Activated effector memory CD4-positive, alpha-beta T cell treated with anti-CD3 and anti-CD28 coated beads, Interleukin-2, amount 50 U/mL, for 16 hours (primary cell): ENCODE data around the gene RHOG.
"Not testable (repeated sequence)": the region's sequence is repeated elsewhere in the genome, so short reads cannot be mapped to it uniquely, and the experiment has no call there.

ENCODE experiments used
- DNase-seq: peaks from one replicate; pipeline ENCODE4 v3.0.0-alpha.2; 2020

The RHOG gene

DNA sequence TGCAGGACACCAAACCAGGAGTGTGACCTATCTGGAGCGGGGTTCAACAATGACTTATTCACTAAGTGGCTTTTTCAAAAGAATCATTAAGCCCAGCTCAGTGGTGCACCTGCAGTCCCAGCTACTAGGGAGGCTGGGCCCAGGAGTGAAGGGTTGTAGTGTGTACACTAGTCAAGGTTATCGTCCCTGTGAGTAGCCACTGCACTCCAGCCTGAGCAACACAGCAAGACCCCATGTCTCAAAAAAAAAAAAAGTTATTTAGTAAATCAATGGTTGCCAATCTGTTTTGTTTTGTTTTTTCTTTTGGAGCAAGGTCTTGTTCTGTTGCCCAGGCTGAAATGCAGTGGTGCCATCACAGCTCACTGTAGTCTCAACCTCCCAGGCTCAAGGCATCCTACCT lies 7.9 kb downstream of the RHOG start:
- DNase-seq = no peak

DNA sequence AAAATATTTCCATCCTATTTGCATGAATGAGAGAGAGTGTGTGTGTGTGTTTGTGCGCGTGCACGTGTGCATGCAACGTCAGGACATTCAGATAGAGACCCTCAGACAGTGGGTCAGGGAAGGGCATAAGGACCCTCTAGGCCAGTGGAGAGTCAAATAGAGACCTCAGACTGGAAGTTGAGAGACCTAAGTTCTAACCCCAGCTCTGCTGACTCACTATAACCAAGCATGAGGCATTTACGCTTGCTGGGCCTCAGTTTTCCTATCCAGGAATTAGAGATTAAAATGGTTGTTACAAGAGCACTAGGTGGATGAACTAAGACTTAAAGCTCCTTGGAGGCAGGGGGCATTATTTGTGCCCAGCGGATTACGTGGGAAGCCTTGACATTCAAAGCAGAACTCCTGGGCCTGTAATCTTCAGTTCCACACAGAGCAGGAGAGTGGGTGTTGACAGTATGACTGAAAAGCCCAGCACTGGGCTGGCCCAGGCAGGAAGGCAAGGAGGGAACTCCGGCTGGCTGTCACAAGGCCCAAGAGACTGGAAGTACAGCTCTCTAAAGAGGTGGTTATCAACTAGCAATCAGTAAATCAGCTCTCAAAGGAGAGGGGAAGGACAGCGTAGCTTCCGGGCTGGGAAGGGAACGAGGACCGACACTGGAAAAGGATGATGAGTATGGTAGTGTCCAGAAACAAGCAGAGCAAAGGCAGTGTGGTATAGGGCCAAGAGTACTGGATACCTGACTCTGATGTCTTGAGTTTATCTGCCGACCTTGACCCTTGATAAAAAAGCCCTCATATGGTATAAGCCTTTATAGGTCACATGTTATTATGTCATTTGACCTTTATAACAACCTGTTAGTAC lies 9.2 kb downstream of the RHOG start:
- DNase-seq = no peak

DNA sequence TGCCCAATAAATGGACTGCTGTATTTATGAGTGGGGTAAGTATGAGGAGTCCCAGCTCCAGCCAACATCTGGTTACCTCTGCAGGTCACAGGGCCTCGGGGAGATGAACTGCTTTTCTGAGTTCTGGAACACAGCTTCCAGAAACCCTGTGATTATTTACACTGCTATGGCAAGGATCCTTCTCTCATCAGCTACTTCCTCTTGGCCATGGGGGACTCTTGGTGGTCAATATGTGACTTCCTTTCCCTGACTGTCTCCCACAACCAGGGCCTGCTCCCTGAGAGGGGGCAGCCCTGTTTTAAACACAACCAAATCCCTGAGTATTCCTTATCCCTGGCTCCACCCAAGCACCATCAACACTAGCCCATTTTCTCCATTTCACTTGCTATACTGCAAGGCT lies 10.0 kb downstream of the RHOG start:
- DNase-seq = no peak

DNA sequence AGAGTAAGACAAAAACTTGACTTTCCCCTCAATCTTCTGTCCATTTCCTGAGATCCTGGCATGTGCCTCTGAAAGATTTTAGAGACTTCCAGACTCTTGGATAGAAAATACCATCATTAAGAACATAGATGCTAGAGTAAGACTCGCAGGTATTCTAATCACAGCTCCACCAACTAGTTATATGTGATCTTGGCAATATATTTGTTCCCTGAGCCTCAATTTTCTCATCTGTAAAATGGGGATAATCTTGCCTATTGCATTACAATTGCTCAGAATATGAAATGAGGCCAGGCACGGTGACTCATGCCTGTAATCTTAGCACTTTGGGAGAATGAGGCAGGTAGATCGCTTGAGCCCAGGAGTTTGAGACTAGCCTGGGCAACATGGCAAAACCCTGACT lies 10.7 kb downstream of the RHOG start:
- DNase-seq = no peak

DNA sequence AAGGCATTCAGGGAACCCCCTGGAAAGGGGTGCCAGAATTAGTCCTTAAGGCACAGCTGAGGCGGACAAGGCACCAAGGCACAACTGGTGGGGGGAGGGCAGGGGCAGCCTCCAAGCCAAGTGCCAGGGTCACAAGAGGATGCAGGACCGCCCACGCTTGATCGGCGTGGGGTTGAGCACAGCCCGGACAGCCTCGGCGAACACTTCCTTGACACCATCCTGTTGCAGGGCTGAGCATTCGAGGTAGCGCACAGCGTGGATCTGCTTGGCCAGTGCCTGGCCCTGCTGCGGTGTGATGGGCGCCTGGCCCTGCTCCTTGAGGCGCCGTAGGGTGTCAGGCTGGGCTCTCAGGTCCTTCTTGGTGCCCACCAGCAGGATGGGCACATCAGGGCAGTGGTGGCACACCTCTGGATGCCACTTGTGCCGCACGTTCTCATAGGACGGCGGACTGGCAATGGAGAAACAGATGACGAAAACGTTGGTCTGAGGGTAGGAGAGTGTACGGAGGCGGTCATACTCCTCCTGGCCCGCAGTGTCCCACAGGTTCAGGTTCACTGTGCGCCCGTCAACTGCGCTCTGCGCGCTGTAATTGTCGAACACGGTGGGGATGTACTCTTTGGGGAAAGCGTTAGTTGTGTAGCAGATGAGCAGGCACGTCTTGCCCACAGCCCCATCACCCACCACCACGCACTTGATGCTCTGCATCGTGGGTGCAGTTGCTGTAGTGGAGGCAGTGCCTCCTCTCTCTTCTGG lies 13.1 kb downstream of the RHOG start:
- no peak for DNase-seq

DNA sequence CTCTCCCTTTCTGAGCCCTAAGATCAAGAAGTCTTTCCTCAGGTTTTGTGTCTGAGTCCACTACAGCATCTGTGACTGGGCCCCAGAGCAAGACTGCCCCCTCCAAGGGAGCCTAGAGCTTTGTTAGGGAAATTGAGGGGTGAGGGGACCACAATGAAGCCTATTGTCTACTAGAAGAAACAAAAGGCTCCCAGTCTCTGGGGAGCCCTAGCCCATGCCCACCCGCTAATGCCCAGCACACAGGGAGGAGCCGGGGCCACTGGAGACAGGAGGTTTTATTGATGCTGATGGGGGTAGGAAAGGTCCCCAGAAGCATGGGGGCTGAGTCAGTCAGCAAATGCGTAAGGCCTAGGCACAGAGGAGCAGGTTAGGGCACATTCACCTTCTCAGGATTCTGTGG lies 14.0 kb downstream of the RHOG start:
- DNase-seq = no peak

DNA sequence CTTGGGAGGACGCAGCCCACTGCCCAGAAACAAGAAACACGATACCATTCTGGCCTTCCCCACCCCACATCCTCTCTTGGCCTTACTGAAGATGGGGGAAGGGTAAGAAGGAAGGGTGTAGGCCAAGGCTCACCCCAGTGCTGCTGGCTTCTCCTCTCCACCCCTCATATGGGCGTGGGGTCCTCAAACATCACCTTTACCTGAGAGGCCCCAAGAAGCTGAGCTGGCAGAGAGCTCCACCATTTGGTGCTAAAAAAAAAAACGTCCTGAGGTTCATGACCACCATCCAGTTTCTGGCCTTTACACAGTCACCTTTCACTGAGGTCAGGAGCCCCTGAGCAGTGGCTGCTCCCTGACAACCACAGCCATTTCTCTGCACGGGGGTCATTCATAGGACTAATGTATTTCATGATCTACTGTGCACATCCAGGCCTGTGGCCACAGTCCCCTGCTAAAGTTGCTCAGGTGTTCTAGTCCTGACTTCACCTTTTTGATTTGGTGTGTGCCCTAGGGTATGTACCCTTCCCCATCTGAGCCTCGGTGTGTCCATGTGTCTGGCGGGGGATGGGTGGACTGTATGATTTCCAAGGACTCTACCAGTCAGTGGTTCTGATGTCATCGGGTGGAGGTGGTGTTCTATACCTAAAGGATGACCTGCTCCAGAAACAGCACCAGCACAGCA lies 15.1 kb downstream of the RHOG start:
- DNase-seq = no peak

DNA sequence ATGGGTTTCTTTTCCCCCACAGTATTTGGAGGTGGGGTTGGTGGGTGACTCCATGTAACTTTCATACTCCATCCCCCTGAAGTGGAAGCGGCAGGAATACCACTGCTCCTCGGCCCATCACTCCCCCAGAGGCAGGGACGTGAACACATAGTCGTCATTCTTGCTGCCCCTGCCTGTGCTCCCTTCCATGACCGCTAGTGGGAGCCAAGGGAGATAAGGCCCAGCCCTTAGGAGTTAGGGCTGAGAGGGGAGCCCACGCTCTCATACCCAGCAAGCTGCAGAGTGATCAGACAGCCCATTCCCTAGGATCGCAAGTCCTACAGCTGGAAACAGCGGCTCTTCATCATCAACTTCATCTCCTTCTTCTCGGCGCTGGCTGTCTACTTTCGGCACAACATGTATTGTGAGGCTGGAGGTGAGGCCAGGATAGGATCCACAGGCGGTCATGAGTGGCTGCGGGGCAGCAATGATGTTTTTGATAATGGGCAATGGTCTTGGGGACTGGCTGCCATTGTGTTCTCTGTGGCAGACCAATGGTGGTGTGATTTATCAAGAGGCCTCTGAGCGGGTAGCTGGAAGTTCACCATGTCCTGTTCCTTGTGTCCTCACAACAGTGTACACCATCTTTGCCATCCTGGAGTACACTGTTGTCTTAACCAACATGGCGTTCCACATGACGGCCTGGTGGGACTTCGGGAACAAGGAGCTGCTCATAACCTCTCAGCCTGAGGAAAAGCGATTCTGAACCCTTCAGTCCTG lies 15.9 kb downstream of the RHOG start:
- DNase-seq = peak; percentile 92

DNA sequence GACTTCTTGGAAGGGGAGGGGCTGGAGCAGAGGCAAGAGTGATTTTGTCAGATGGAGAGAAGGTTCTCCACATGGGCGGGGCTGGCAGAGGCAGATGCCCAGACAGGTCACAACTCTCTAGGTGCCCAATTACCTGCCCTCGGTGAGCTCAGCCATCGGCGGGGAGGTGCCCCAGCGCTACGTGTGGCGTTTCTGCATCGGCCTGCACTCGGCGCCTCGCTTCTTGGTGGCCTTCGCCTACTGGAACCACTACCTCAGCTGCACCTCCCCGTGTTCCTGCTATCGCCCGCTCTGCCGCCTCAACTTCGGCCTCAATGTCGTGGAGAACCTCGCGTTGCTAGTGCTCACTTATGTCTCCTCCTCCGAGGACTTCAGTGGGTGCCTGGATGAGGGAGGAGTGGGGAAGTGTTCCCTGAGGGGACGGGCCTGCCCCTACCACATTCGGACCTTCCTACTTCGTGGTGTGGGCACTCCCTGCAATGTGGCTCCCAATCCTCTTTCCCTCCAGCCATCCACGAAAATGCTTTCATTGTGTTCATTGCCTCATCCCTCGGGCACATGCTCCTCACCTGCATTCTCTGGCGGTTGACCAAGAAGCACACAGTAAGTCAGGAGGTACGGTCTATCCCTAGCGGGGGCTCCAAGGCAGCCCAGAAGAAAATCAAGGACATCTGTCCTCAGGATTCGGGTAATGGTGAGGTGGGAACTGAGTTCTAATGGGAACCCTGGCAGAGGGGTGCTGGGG lies 16.8 kb downstream of the RHOG start:
- DNase-seq = no peak

DNA sequence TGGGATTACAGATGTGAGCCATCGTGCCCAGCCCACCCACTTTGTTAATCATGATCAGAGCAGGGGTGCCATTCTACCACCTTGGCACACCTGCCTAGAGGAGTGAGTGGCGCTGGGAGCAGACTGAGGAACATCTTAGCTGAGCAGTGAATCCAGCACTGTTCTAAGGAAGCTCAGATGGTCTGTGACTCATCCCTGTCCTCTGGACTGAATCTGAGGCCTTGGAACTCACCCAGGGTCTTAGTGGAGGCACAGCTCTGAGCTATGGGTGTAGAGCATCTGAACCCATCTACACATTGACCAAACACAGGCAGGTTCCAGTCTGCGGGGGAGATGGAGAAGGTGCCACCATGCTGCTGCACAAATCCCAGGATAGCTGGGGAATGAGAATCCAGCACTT lies 17.5 kb downstream of the RHOG start:
- DNase-seq = no peak

DNA sequence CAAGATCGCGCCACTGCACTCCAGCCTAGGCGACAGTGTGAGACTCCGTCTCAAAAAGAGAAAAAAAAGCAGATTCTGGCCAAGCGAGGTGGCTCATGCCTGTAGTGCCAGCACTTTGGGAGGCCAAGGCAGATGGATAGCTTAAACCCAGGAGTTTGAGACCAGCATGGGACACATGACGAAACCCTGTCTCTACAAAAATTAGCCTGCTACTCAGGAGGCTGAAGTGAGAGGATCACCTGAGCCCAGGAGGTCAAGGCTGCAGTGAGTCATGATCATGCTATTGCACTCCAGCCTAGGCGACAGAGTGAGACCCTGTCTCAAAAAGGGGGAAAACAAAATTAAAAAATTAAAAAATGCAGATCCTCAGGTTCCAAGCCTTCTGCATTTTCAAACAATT lies 18.4 kb downstream of the RHOG start:
- DNase-seq = no peak

DNA sequence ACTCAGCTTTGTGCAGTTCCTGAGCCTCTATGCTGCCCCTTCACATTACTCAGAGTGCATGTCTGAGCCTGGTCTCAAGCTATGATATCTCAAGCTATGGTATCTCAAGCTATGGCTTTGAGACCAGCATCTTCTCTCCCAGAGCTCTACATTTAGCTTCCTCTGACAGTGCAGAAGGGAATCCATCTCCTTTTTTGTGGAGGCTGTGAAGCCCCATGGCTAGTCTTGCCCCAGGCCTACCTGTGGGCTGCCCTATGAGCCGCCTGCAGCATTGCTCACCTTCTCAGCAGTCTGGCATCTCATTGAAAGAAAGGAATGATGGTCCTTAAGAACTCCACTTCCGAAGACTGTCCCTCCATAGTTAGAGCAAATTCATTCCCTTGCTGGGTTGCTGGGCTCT lies 19.8 kb downstream of the RHOG start:
- no peak for DNase-seq

DNA sequence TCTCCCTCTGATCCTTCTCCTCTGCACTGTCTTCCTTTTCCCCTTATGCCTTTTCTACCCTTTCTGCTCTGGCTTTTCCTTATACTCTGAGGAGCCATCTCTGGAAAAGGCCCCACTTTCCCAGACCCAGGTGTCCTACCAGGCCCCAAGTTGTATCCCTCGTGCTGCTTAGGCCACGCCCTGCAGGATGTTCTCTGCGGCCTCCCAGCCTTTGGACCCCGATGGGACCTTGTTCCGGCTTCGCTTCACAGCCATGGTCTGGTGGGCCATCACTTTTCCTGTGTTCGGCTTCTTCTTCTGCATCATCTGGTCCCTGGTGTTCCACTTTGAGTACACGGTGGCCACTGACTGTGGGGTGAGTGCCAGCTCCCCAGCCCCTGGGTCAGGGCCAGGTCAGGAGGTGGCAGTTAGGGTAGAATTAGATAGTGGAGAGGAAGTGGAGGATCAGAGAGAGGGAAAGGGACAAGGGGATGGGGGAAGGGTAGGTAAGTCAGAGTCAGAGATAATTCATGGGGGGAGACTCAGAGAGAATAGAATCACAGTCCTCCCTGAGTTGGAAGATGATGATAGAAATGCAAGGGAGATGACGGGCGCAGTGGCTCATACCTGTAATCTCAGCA lies 23.5 kb downstream of the RHOG start:
- no peak for DNase-seq

DNA sequence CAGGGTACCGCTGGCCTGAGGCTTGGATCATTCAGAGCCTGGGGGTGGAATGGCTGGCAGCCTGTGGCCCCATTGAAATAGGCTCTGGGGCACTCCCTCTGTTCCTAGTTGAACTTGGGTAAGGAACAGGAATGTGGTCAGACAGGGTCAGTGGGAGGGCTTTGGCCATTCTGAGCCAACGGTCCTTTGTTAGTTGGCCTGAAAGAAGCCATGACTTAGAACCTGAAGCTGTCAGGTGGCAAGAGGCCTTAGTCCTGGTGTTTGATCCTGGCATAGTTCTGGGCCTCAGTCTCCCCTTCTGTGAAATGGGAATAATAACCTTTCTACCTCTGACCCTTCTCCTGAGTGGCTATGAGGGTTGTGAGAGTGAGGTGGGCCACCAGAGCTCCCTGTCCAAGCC lies 24.1 kb downstream of the RHOG start:
- DNase-seq = no peak

DNA sequence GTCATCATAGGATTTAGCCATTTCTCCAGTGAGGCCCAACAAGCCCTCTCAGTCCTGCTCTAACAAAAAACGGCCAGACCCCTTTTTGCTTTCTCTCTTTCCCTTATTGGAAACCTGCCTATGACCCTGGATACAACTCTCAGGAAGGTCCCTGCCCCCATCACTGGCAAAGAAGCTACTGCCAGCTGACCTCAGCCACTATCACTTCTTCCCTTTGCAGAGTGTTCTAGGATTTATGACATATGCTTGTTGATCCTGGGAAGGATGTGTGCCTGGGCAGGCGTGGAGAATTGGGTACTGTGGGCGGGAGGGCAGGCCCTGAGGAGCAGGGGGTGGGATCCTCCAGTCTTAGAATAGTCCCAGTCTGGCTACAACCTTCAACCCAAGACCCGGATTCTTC lies 24.9 kb downstream of the RHOG start:
- no peak for DNase-seq

DNA sequence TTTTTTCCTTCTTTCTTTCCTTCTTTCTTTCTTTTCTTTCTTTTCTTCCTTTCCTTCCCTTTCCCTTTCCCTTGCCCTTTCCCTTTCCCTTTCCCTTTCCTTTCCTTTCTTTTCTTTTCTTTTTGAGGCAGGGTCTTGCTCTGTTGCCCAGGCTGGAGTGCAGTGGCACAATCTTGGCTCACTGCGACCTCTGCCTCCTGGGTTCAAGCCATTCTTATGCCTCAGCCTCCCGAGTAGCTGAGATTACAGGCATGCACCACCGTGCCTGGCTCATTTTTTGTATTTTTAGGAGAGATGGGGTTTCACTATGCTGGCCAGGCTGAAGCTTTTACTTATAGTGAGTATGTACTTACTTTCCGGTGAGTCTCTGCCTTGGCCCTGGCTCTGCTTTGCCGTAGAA lies 25.9 kb downstream of the RHOG start:
- DNase-seq = not testable (repeated sequence)

DNA sequence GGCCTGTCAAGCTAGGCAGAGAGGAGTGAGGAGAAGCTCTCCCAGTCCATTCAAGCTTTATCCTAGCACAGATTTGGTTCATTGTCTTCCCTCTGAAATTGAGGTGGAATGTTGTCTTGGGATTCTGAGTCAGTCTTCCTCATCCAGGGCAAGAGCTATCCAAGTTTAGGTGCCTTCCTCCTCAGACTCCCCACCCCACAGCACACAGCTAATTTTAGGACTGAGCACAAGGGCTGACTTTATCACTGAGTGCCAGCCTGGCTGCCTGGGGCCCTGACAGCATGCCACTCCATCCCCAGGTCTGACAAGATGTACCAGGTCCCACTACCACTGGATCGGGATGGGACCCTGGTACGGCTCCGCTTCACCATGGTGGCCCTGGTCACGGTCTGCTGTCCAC lies 29.8 kb downstream of the RHOG start:
- DNase-seq = no peak

DNA sequence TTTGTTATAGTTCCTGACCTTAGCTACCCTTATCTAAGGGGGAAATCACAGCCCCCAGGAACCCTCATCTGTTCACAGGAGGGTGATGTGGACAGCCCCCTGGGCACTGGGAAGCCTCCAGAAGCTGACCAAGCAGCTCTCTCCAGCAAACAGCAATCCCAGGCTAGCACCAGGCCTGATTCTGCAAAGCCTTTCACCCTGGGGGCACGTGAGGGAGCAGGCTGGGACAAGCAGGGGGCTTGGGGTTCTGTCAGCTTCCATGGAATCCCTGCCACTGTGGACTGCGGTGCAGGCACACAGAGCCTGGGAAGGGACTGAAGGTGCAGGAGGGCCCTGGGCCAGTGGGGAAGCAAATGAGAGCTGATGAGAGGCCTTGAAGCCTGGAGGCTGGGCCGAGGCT lies 30.3 kb downstream of the RHOG start:
- no peak for DNase-seq

DNA sequence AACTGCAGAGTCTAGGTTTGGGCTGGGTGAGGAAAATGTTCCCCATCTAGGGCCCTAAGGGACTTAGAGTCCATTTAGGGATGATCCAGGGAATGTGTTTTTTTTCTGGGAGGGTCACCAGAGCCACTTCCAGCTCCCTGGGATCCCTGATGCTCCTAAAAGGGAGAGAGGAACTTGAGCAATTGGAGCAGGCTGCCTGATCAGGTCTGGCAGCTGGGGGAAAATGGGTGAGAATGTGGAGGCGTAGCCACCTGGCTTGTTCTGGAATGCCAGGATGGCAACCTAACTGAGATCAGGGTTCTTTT lies 31.2 kb downstream of the RHOG start:
- no peak for DNase-seq

DNA sequence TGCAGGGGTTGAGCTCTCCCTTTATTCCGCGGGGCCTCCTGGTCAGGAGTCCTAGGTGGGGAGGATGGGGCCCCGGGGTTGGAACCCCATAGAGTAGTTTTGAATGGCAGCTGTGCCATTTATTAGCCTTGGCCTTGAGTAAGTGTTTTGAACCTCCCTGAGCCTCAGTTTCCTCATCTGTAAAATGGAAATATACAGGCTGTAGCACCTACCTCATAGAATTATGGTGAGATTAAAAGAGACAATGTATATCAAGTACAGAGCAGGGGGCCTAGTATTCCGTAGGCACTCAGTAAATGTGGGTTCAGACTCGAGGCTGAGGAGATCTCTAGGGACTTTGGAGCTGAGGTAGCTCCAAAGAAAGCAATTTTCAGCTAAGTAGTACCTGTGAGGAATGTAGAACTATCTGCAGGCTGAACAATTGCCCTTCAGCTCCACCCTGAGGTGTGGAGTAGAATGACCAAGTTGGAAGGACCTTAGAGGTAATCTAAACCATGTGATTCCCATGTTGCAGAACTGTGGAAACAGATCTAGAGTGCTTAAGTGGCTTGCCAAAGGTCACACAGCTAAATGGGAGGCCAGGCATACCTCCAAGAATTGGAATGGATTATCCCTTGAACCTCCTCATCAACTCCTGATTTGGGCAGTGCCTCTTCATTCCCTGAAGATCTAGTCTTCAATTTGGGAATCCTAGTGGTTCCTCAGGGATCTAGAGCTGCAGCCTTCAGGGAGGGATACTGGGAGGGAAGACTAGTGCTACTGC lies 31.7 kb downstream of the RHOG start:
- peak; percentile 78 for DNase-seq
